ENCODE measurements around the gene TXNRD2. TPM values are rescaled to one million over a fixed set of nuclear protein-coding genes. Genes with fewer than 3 reads are reported as not detected.

Gene TXNRD2
- total and polyA plus RNA-seq, 5 donors: 18.7 to 32.9 (median 26.6) TPM

DNA sequence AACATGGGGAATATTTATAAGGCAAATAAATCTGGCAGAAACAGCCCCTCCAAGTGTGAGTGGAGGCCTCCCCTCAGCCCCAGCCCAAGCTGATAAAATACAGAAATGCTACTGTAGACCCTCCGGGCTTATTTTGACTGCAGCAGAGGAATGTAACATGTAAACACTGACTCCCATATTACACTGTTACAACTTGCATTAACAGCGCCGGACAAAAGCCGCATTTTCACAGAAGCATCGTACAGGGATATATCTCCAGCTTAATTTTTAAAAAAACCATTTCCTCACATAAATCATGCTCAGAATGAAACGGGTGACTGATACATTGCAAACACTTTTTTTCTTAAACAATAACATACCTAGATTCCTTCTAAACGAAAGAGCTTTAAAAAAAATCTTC lies 36.7 kb downstream of the TXNRD2 start:
- Histone ChIP-seq H3K4me1 (ENCODE audit: control insufficient read depth, insufficient read depth, low read length) (no peaks in the 10 kb centered on the region), H3K4me3 (ENCODE audit: low read length) (no peak overlapping the region), H3K9me3 (ENCODE audit: control insufficient read depth, low read length) (no peaks in the 10 kb centered on the region), H3K27me3 (ENCODE audit: control insufficient read depth, insufficient read depth) (no peaks in the 10 kb centered on the region), H3K27ac (ENCODE audit: low read length) (no peak overlapping the region)
- intact Hi-C loops (cut with DNase I): no loop called here
- 91% methylated on average over 7 of the region's 7 CpGs for WGBS
- ATAC-seq (no peak), DNase-seq (peak in 1 of 3 donors; percentile 4)

DNA sequence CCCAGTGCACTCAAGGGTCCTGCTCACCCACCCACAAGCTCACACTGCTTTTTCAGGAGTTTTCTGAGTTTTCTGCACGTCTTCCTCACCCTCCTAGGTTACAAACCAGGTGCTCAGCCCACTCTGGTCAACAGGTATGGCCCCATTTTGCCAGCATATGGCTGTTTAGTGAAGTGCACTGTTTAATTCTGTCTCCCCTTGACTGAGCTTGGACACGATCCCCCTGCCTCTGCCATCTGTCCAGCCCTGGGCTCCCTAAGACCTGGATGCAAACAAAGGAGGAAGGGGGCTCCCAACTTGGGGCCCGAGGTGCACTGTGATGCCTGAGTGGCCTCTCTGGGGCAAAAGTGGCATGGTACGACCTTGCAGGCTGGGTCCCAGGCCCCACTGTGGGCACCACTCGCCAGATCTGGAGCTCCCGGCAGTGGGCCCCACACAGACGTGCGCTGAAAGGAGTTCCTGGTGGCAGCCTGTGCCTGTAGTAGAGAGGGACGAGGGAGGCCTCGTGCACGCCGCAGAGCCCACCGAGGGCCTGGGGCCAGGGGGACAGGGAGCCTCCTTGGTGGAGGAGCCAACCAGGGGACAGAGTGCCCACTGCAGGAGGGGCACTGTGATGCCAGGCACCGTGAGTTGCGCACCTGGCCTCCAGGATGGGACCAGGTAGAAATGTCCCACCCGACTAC lies 37.3 kb downstream of the TXNRD2 start:
- 92% methylated on average over 16 of the region's 16 CpGs for WGBS
- H3K27ac ChIP-seq (ENCODE audit: low read length): no peak overlapping the region
- no peaks in the 10 kb centered on the region for H3K9me3 ChIP-seq (ENCODE audit: control insufficient read depth, low read length)
- intact Hi-C loops (cut with DNase I): no loop called here
- ATAC-seq (no peak), DNase-seq (peak in 2 of 3 donors; percentile 31 to 43)
- H3K4me1 ChIP-seq (ENCODE audit: control insufficient read depth, insufficient read depth, low read length): no peaks in the 10 kb centered on the region
- no peaks in the 10 kb centered on the region for H3K27me3 ChIP-seq (ENCODE audit: control insufficient read depth, insufficient read depth)
- no peak overlapping the region for H3K4me3 ChIP-seq (ENCODE audit: low read length)

DNA sequence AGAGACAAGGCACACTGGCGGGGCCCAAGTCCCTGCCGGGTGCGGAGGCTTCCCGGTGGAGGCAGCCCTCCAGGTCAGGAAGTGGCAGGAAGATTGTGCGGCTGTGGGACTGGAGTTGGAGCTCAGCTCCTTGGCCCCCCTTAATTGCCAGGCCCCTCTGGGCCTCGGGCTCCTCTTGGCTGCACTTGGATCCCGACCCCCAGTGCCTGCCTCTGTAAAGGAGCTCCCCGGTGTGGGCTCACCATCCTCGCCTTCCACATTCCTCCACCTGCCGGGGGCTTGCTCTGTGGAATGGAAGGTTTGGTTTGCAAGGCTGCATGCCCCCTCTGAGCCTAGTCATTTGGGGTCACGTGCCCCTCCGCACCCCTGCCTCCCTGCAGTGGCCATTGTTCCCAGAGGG lies 38.1 kb downstream of the TXNRD2 start:
- Histone ChIP-seq H3K4me3 (ENCODE audit: low read length) (no peak overlapping the region), H3K27me3 (ENCODE audit: control insufficient read depth, insufficient read depth) (no peaks in the 10 kb centered on the region), H3K9me3 (ENCODE audit: control insufficient read depth, low read length) (no peaks in the 10 kb centered on the region), H3K4me1 (ENCODE audit: control insufficient read depth, insufficient read depth, low read length) (no peaks in the 10 kb centered on the region), H3K27ac (ENCODE audit: low read length) (no peak overlapping the region)
- WGBS: 81% methylated on average over 12 of the region's 12 CpGs
- intact Hi-C loops (cut with DNase I): no loop called here
- DNase-seq (peak in 1 of 3 donors; percentile 36), ATAC-seq (peak in 1 of 2 donors; percentile 12)

DNA sequence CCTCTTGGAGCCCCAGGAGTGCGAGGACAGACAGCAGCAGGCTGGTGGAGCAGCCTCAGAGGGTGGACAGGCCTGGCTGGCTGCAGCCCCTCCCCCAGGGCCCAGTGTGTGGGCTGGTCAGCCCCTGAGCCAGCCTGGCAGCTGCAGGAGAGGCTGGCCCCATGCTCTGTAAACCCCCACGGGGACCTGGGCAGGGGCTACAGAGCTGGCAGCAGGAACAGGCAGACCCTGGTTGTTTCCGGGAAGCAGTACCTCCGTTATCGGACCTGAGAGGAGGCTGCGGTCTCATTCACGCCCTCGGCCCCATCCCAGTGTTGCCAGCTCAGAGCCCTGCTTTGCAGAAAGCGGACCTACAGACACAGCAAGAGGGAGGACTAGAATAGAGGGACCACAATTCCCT lies 38.6 kb downstream of the TXNRD2 start:
- ATAC-seq (peak in 1 of 2 donors; percentile 15), DNase-seq (peak in 1 of 3 donors; percentile 21)
- no peaks in the 10 kb centered on the region for H3K9me3 ChIP-seq (ENCODE audit: control insufficient read depth, low read length)
- H3K27ac ChIP-seq (ENCODE audit: low read length): no peak overlapping the region
- no peak overlapping the region for H3K4me3 ChIP-seq (ENCODE audit: low read length)
- intact Hi-C loops (cut with DNase I): no loop called here
- H3K27me3 ChIP-seq (ENCODE audit: control insufficient read depth, insufficient read depth): no peaks in the 10 kb centered on the region
- WGBS: 85% methylated on average over 9 of the region's 9 CpGs
- H3K4me1 ChIP-seq (ENCODE audit: control insufficient read depth, insufficient read depth, low read length): no peaks in the 10 kb centered on the region

DNA sequence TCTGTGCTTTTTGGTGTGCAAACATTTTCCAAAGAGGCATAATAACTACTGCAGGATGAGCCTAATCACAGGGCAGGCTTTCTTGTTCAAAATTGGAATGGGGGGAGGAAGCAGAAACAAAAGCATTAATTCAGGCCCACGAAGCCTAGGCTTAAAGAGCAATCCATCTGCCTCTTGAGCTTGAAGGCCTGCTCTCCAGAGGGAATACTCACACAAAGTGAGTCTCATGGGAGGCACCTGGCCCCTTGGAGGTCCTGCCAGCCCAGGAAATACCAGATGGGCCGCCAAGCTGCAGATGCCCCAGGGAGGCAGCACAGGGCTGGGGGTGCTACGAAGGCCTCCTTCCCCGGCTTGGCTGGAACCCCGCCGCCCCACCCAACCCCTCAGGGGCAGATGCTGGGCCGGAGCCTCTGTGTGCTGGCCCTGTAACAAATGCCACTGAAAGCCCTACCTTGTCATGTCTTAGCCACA lies 39.3 kb downstream of the TXNRD2 start:
- no peaks in the 10 kb centered on the region for H3K4me1 ChIP-seq (ENCODE audit: control insufficient read depth, insufficient read depth, low read length)
- no peak overlapping the region for H3K27ac ChIP-seq (ENCODE audit: low read length)
- DNase-seq: peak in 2 of 3 donors; percentile 24 to 48
- H3K4me3 ChIP-seq (ENCODE audit: low read length): no peak overlapping the region
- ATAC-seq: no peak
- H3K9me3 ChIP-seq (ENCODE audit: control insufficient read depth, low read length): no peaks in the 10 kb centered on the region
- intact Hi-C loops (cut with DNase I): no loop called here
- WGBS: 88% methylated on average over 7 of the region's 7 CpGs
- no peaks in the 10 kb centered on the region for H3K27me3 ChIP-seq (ENCODE audit: control insufficient read depth, insufficient read depth)

DNA sequence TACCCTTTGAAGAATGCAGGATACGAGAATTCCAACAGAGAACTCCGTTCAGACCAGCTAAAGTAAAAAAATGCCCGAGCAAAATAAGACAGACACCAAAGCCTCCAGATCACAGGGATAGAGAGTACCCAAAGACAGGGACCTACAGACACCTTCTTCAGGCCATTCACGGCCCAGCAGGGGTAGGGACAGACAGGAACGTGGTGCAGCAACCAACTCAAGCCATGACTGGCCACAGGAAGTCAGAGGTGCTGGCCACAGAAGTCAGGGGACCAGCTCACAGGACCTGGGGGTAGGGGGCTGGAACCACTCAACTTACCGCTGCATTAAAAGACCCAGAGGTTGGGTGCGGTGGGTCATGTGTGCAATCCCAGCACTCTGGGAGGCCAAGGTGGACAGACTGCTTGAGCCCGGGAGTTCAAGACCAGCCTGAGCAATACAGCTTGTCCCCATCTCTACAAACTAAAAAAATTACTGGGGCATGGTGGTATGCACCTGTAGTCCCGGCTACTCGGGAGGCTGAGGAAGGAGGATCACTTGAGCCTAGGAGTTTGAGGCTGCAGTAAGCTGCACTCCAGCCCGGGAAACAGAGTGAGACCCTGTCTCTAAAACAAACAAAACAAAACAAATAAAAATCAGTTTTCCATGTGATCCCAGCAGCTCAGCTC lies 39.9 kb downstream of the TXNRD2 start:
- ATAC-seq (no peak), DNase-seq (peak in 1 of 3 donors; percentile 22)

DNA sequence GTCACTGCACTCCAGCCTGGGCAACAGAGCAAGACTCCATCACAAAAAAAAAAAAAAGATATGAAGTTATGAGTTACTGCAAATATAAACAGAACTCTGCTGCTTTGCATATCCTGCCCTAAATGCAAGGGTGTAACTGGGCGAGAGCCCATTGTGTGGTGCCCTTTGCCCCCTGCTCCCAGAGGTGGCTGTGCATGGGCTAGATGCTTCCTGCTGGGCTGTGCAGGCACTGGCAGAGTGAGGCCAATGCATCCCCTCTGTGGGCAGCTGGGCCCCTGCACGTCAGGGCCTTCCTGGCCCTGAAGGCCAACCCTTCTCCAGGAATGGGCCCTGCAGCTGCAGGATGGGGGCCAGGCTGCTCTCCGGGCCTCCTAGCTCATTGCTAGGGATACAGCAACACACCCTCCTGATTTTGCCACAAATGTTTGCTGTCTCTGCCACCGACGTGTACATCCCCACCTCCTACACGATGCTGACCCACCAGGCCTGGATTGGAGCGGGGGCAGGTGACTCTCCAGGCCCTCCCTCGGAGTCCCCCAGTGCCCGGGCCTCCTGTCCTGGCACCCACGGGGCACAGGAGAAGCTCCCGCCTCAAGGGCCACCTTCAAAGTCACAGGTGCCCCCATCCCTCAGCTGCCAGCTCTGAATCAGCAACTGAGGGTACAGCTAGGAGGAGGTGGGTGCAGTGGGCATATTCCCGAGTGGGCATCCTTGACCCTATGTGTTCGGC lies 40.7 kb downstream of the TXNRD2 start:
- H3K9me3 ChIP-seq (ENCODE audit: control insufficient read depth, low read length): no peaks in the 10 kb centered on the region
- WGBS: 91% methylated on average over 13 of the region's 13 CpGs
- intact Hi-C loops (cut with DNase I): no loop called here
- DNase-seq (peak in 2 of 3 donors; percentile 24 to 34), ATAC-seq (no peak)
- H3K4me3 ChIP-seq (ENCODE audit: low read length): no peak overlapping the region
- H3K27ac ChIP-seq (ENCODE audit: low read length): no peak overlapping the region
- no peaks in the 10 kb centered on the region for H3K27me3 ChIP-seq (ENCODE audit: control insufficient read depth, insufficient read depth)
- no peaks in the 10 kb centered on the region for H3K4me1 ChIP-seq (ENCODE audit: control insufficient read depth, insufficient read depth, low read length)

More for the DNA sequence above, 39.9 kb downstream of the TXNRD2 start:
- Histone ChIP-seq H3K27me3 (ENCODE audit: control insufficient read depth, insufficient read depth) (no peaks in the 10 kb centered on the region), H3K4me3 (ENCODE audit: low read length) (no peak overlapping the region), H3K4me1 (ENCODE audit: control insufficient read depth, insufficient read depth, low read length) (no peaks in the 10 kb centered on the region), H3K27ac (ENCODE audit: low read length) (no peak overlapping the region), H3K9me3 (ENCODE audit: control insufficient read depth, low read length) (no peaks in the 10 kb centered on the region)
- WGBS: 90% methylated on average over 11 of the region's 11 CpGs
- intact Hi-C loops (cut with DNase I): no loop called here

DNA sequence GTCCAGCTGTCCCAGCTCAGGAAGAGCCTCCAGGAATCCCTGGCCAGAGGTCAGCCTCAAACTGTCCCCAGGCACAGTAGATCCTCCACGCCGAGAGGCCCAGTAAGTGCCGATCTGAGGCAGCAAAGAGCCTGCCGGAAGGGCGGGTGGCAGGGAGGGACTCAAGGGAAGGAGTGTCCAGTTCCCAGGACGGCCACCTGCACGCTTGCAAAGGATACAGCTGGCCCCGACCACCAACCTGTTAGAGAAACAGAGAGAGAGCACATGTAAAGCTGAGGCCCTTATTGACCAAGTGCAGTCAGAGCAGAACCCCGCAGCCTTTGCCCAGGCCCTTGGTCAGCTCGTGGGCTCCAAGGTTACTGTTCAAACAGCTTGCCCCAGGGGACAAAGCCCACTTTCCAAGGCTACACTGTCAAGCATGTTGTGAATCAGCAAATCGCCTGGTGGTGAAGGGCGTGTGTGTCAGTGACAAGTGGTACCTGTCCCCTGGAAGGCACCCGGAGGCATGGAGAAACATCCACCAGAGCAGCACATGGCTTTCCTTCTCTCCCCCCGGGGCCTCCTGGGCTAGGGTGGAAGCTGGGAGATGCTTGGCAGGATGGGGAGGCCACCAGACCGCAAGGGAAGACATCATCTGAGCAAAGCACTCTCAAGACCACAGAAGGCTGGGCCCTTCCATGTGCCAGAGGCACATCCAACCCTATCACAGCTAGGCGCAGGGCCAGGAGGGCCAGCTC lies 42.6 kb downstream of the TXNRD2 start:
- WGBS: 90% methylated on average over 16 of the region's 16 CpGs
- Histone ChIP-seq H3K4me1 (ENCODE audit: control insufficient read depth, insufficient read depth, low read length) (no peaks in the 10 kb centered on the region), H3K9me3 (ENCODE audit: control insufficient read depth, low read length) (no peaks in the 10 kb centered on the region), H3K27ac (ENCODE audit: low read length) (no peak overlapping the region), H3K27me3 (ENCODE audit: control insufficient read depth, insufficient read depth) (no peaks in the 10 kb centered on the region), H3K4me3 (ENCODE audit: low read length) (no peak overlapping the region)
- intact Hi-C loops (cut with DNase I): loop anchor here in 1 of 4 donors (5.0 kb wide), 1 partner anchor 38 kb away; no protein-coding TSS in a partner anchor
- DNase-seq (peak in 1 of 3 donors; percentile 13), ATAC-seq (no peak)

DNA sequence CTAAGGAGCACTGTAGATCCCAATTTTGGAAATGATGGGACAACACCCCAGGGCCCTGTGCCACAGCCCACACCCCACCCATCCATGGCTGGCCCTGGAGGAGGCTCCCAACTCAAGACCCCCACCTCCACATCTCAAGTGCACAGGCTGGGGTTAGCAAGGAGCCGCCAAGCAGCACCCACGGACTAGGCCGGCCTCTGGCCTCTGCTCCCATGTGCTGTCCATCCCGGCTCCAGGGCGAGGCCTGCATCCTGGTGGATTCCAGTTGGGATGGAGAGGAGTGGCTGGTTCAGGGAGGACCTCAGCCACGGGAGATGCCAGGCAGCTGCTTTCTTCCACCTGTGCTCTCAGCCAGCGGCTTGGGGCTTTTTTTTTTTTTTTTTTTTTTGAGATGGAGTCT lies 43.5 kb downstream of the TXNRD2 start:
- H3K27me3 ChIP-seq (ENCODE audit: control insufficient read depth, insufficient read depth): no peaks in the 10 kb centered on the region
- no peak overlapping the region for H3K27ac ChIP-seq (ENCODE audit: low read length)
- no peaks in the 10 kb centered on the region for H3K4me1 ChIP-seq (ENCODE audit: control insufficient read depth, insufficient read depth, low read length)
- H3K4me3 ChIP-seq (ENCODE audit: low read length): no peak overlapping the region
- 94% methylated on average over 7 of the region's 7 CpGs for WGBS
- intact Hi-C loops (cut with DNase I): loop anchor here in 1 of 4 donors (5.0 kb wide), 1 partner anchor 39 kb away; no protein-coding TSS in a partner anchor
- DNase-seq (peak in 2 of 3 donors; percentile 32 to 41), ATAC-seq (no peak)
- H3K9me3 ChIP-seq (ENCODE audit: control insufficient read depth, low read length): no peaks in the 10 kb centered on the region

DNA sequence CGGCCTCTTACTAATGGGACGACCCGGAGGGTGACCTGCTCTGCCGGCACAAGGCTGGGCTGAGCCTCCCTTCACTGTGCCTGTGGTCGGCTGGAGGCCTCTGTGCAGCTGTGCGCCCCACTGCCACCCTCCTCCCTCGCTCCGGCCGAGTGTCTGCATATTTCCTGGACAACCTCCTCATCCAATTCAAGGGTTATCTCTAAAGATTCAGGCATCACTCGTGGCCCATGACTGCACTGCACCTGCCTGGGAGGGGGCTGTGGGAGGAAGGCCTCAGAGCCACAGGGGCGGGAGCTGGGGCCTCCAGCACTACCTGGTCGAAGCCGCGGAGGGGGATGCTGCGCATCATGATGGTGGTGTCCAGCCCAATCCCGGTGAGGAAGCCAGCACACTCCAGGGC lies 43.9 kb downstream of the TXNRD2 start:
- Histone ChIP-seq H3K27ac (ENCODE audit: low read length) (no peak overlapping the region), H3K9me3 (ENCODE audit: control insufficient read depth, low read length) (no peaks in the 10 kb centered on the region), H3K4me1 (ENCODE audit: control insufficient read depth, insufficient read depth, low read length) (no peaks in the 10 kb centered on the region), H3K4me3 (ENCODE audit: low read length) (no peak overlapping the region), H3K27me3 (ENCODE audit: control insufficient read depth, insufficient read depth) (no peaks in the 10 kb centered on the region)
- DNase-seq (peak in 2 of 3 donors; percentile 28 to 33), ATAC-seq (no peak)
- intact Hi-C loops (cut with DNase I): loop anchor here in 1 of 4 donors (5.0 kb wide), 1 partner anchor 40 kb away; no protein-coding TSS in a partner anchor
- WGBS: 89% methylated on average over 16 of the region's 16 CpGs

All from right cardiac atrium (tissue), 5 donors.